ENCODE results near the gene CHD6.

CHD6 gene

GRCh38 chr20:41599699-41600104 is 18.5 kb downstream of the CHD6 start:
- no peak for TF ChIP-seq CTCF (conservative IDR thresholded peaks at IDR 0.05; ENCODE audit: low read depth)
- CTCF ChIA-PET: no interaction called here
- no peak for DNase-seq (ENCODE audit: low spot score)
- POLR2A ChIA-PET (ENCODE audit: low non-redundant PET): no interaction called here
- H3K27ac ChIP-seq: no peak overlapping the region

- no peak for TF ChIP-seq CTCF (conservative IDR thresholded peaks at IDR 0.05; ENCODE audit: low read depth)
- ChIA-PET POLR2A (ENCODE audit: low non-redundant PET) (no interaction called here), CTCF (interaction anchor here (0.7 kb wide), 1 partner anchor 12 kb away, joined by 3 read pairs; no protein-coding TSS in a partner anchor)
- DNase-seq (ENCODE audit: low spot score): no peak
- no peak overlapping the region for H3K27ac ChIP-seq
Observed at GRCh38 chr20:41598719-41599118, 19.5 kb downstream of the CHD6 start.

- ChIA-PET CTCF (interaction anchor here (0.5 kb wide), 1 partner anchor 252 kb away, joined by 4 read pairs; no protein-coding TSS in a partner anchor), POLR2A (ENCODE audit: low non-redundant PET) (no interaction called here)
- DNase-seq (ENCODE audit: low spot score): no peak
- TF ChIP-seq CTCF (conservative IDR thresholded peaks at IDR 0.05; ENCODE audit: low read depth): no peak
- no peak overlapping the region for H3K27ac ChIP-seq
Observed at GRCh38 chr20:41594514-41595322, 23.5 kb downstream of the CHD6 start.

GRCh38 chr20:41592516-41593216 is 25.5 kb downstream of the CHD6 start:
- ChIA-PET POLR2A (ENCODE audit: low non-redundant PET) (no interaction called here), CTCF (interaction anchor here (0.6 to 0.7 kb wide), 2 partner anchors 1696 to 1751 kb away, joined by 4 read pairs; no protein-coding TSS in a partner anchor)

GRCh38 chr20:41587956-41588355 is 30.2 kb downstream of the CHD6 start:
- peak; percentile 79 for DNase-seq (ENCODE audit: low spot score)
- POLR2A ChIA-PET (ENCODE audit: low non-redundant PET): no interaction called here
- CTCF ChIA-PET: interaction anchor here (0.7 to 1.6 kb wide), 2 partner anchors 14 to 53 kb away, joined by 3 to 4 read pairs; no protein-coding TSS in a partner anchor
- H3K27ac ChIP-seq: no peak overlapping the region
- no peak for TF ChIP-seq CTCF (conservative IDR thresholded peaks at IDR 0.05; ENCODE audit: low read depth)

More at GRCh38 chr20:41592516-41593216, 25.5 kb downstream of the CHD6 start:
- no peak overlapping the region for H3K27ac ChIP-seq
- TF ChIP-seq CTCF (conservative IDR thresholded peaks at IDR 0.05; ENCODE audit: low read depth): no peak
- DNase-seq (ENCODE audit: low spot score): no peak

GRCh38 chr20:41587523-41587922 is 30.7 kb downstream of the CHD6 start:
- H3K27ac ChIP-seq: no peak overlapping the region
- TF ChIP-seq CTCF (conservative IDR thresholded peaks at IDR 0.05; ENCODE audit: low read depth): no peak
- no peak for DNase-seq (ENCODE audit: low spot score)
- CTCF ChIA-PET: interaction anchor here (0.7 to 1.6 kb wide), 2 partner anchors 13 to 52 kb away, joined by 3 to 4 read pairs; no protein-coding TSS in a partner anchor
- POLR2A ChIA-PET (ENCODE audit: low non-redundant PET): no interaction called here
